ENCODE results near the gene ATP2B3. TPM values are rescaled to one million over a fixed set of nuclear protein-coding genes. Genes with fewer than 3 reads are reported as not detected.

Gene ATP2B3
- total and polyA plus RNA-seq, 7 experiments from 2014 or later, result not detected

DNA sequence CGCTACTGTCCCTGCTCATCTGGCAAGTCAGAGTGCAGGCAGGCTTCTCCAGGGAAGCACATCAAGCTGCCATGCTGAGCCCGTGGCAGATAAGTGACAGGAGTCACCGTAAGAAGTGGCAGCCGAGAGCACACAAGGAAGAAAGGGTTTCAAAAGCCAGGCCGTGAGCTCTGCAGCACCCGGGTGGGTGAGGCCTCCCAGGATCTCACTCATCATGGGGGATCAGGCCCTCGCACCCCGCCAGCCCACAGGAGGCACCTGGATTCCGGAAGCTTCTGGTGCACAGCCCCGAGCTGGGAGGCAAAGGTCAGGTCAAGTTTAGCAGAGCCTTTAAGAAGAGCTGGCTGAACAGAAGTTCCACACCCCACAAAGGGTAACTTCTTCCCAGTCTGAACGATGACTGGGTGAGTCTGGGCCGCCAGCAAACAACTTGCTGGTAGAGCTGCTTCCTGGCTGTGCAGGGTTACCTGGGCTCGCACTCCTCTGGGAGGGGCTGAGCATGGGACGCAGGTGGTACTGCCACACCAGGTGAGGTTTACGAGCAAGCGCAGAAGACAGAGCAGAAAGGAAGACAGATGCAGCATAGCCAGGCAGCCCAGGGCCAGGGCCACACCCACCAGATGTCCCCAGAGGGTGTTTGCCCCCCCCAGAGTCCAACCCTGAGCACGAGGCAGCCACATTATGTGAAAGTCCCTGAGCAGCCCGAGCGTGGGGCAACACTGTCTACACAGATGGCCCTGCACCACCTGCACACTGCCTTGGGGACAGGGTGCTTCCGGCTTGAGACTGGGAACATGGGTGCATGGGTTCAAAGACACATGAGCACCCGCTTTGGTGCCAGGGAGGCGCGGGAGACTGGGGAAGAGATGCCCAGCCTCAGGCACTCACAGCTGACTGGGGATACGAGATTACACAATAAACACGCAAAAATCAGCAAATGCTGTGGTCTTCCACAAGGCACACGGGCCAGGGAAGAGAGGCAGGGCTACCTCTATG, 73.8 kb downstream of the ATP2B3 start:
- intact Hi-C loops (cut with micrococcal nuclease), result loop anchor here in 1 of 2 donors (10.0 kb wide), 1 partner anchor 374 kb away; no protein-coding TSS in a partner anchor
- Mint-ChIP-seq H3K36me3 (peaks cover 0 to 24% (median 5%) of the 10 kb centered on the region in 5 donors), H3K4me3 (no peak overlapping the region), H3K27ac (no peak overlapping the region), H3K27me3 (no peaks in the 10 kb centered on the region), H3K4me1 (peaks cover 0 to 8% (median 6%) of the 10 kb centered on the region in 7 donors), H3K9me3 (no peaks in the 10 kb centered on the region)
- H3K4me1 ChIP-seq (ENCODE audit: control insufficient read depth in 2 of 2, insufficient read depth in 2 of 2, low read length in 2 of 2), result peaks cover 0 to 1% of the 10 kb centered on the region in 2 donors
- no peak for DNase-seq
- H3K4me3 ChIP-seq (ENCODE audit: low read length), result no peak overlapping the region
- H3K27ac ChIP-seq (ENCODE audit: low read depth, low read length), result no peak overlapping the region
- ATAC-seq, result no peak
- peaks cover 0 to 74% (median 4%) of the 10 kb centered on the region in 3 experiments for H3K36me3 ChIP-seq (ENCODE audit: control insufficient read depth in 2 of 3, insufficient read depth in 3 of 3, low read length in 3 of 3)
- H3K9me3 ChIP-seq (ENCODE audit: control insufficient read depth in 2 of 3, low read length in 3 of 3), result no peaks in the 10 kb centered on the region
- no peaks in the 10 kb centered on the region for H3K27me3 ChIP-seq (ENCODE audit: control insufficient read depth in 2 of 2, insufficient read depth in 2 of 2, low read length in 2 of 2)
- CTCF ChIA-PET, result no interaction called here
- POLR2A ChIA-PET, result no interaction called here

DNA sequence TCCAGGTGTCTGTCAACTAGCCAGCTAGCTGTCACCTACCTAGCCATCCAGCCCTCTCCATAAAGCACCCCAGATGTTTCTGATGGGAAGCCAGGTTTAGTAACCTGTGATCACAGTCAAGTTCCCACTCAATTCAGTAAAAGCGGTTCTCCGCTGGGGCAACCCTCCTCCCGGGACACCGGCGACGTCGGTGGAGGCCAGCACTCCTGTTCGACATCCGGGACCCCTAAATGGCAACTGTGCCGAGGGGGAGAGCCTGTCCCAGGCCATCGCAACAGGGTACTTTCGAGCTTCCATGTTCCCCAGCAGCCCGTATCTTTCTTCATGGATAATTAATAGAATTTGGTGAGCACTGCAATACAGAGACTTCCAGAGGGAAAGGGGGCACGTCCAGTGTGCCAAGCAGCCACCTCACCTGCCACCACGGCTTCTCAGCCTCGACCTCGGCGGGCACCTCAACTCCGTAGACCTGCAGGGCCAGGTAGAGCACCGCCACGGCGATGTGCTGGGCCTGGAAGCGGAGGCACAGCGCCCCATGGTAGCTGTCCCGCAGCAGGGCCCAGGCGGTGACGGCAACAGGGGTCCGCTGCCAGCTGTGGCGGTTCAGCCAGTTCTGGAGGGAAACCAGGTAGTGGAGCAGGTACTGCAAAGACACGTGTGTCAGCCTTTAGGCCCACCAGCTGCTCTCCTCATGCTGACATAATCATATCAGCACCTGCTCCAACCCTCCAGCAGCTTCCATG, 74.8 kb downstream of the ATP2B3 start:
- ChIA-PET CTCF (no interaction called here), POLR2A (interaction anchor here (1.6 kb wide), 1 partner anchor 9 kb away, joined by 5 read pairs; no protein-coding TSS in a partner anchor)
- H3K9me3 Mint-ChIP-seq, result no peaks in the 10 kb centered on the region
- no peak overlapping the region for H3K27ac Mint-ChIP-seq
- H3K27me3 Mint-ChIP-seq, result no peaks in the 10 kb centered on the region
- H3K36me3 Mint-ChIP-seq, result peaks cover 0 to 19% (median 5%) of the 10 kb centered on the region in 5 donors
- Histone ChIP-seq H3K4me3 (ENCODE audit: low read length) (no peak overlapping the region), H3K27me3 (ENCODE audit: control insufficient read depth in 2 of 2, insufficient read depth in 2 of 2, low read length in 2 of 2) (no peaks in the 10 kb centered on the region), H3K9me3 (ENCODE audit: control insufficient read depth in 2 of 3, low read length in 3 of 3) (no peaks in the 10 kb centered on the region), H3K36me3 (ENCODE audit: control insufficient read depth in 2 of 3, insufficient read depth in 3 of 3, low read length in 3 of 3) (peaks cover 0 to 72% (median 4%) of the 10 kb centered on the region in 3 experiments), H3K27ac (ENCODE audit: low read depth, low read length) (no peak overlapping the region), H3K4me1 (ENCODE audit: control insufficient read depth in 2 of 2, insufficient read depth in 2 of 2, low read length in 2 of 2) (peaks cover 8 to 9% of the 10 kb centered on the region in 2 donors)
- H3K4me3 Mint-ChIP-seq, result no peak overlapping the region
- intact Hi-C loops (cut with micrococcal nuclease), result loop anchor here in 1 of 2 donors (10.0 kb wide), 1 partner anchor 373 kb away; no protein-coding TSS in a partner anchor
- DNase-seq, result no peak
- ATAC-seq, result no peak
- H3K4me1 Mint-ChIP-seq, result peaks cover 7 to 17% (median 14%) of the 10 kb centered on the region in 7 donors

DNA sequence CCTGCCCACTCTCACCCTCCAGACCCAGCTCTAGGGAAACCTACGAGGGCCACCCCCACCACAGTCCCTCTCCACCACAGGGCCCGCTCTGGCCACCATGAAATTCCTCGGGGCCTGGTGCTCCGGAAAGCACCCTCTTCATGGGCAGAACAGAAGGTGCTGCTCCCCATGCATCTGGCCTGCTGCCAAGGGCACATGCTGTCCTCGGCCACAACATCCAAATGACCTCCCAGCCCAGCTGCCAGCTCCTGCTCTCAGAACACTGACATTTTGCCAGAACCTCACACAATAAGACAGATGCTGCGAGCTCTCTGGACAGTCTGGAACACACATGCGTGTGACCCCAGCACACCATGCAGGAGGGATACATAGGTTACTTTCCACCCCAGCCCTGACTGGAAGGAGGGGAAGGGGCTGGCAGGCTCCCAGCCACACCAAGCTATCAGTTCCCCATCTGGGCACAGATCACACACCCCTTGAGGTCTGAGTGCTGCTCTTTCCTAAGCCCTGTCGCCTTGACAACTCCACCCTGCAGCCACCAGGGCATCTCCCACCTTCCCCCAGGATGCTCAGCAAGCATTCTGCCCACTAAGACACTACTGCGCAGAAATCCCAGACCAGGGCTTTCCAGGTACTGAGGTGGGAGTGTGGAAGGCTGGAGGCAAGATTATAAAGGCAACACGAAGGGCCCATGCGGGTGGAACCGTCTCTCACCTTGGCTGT, 75.7 kb downstream of the ATP2B3 start:
- Mint-ChIP-seq H3K27ac (no peak overlapping the region), H3K27me3 (no peaks in the 10 kb centered on the region), H3K36me3 (peaks cover 0 to 19% (median 5%) of the 10 kb centered on the region in 5 donors), H3K4me3 (no peak overlapping the region), H3K9me3 (peaks cover 0 to 2% (median 0%) of the 10 kb centered on the region in 11 donors), H3K4me1 (peaks cover 15 to 25% (median 20%) of the 10 kb centered on the region in 7 donors)
- ATAC-seq, result no peak
- DNase-seq, result no peak
- Histone ChIP-seq H3K36me3 (ENCODE audit: control insufficient read depth in 2 of 3, insufficient read depth in 3 of 3, low read length in 3 of 3) (peaks cover 0 to 63% (median 4%) of the 10 kb centered on the region in 3 experiments), H3K9me3 (ENCODE audit: control insufficient read depth in 2 of 3, low read length in 3 of 3) (no peaks in the 10 kb centered on the region), H3K4me3 (ENCODE audit: low read length) (no peak overlapping the region), H3K27me3 (ENCODE audit: control insufficient read depth in 2 of 2, insufficient read depth in 2 of 2, low read length in 2 of 2) (no peaks in the 10 kb centered on the region), H3K4me1 (ENCODE audit: control insufficient read depth in 2 of 2, insufficient read depth in 2 of 2, low read length in 2 of 2) (peaks cover 9 to 15% of the 10 kb centered on the region in 2 donors), H3K27ac (ENCODE audit: low read depth, low read length) (no peak overlapping the region)
- ChIA-PET POLR2A (interaction anchor here (0.5 to 1.6 kb wide), 2 partner anchors 10 to 409 kb away, joined by 3 to 5 read pairs; no protein-coding TSS in a partner anchor), CTCF (interaction anchor here (0.6 kb wide), 1 partner anchor 54 kb away, joined by 3 read pairs; no protein-coding TSS in a partner anchor)
- intact Hi-C loops (cut with micrococcal nuclease), result loop anchor here in 1 of 2 donors (10.0 kb wide), 1 partner anchor 372 kb away; no protein-coding TSS in a partner anchor

DNA sequence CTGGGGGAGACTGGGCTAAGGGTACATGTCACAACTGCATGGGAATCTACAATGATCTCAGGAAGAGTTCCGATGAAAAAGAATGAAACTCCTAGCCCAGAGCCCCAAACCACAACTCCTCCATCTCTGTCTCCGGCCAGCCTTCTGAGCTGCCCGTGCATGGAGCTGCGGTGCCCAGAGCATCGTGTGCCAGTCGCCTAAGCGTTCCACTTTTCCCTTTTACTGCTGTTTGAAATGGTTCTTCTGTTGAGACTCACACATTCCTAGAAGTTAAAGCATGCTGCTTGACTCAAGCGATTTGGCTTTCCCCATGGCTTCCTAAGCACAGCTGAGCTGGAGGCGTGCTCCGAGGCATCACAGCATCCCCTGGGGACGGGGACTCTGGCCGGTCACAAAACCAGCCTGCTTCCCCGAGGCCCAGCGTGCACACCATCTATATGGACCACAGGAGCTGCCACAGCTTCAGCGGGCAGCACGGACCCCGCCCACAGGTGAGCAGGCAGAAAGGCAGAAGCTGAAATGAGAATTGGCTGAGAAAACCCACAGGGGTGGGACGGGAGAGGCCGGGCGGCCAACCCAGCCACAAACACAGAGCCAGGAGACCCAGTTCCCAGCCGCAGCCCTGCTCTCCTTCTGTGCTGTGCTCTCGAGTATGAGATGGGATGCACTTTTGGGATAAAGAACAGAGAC, 76.5 kb downstream of the ATP2B3 start:
- CTCF ChIA-PET, result no interaction called here
- Histone ChIP-seq H3K4me1 (ENCODE audit: control insufficient read depth in 2 of 2, insufficient read depth in 2 of 2, low read length in 2 of 2) (peaks cover 9 to 15% of the 10 kb centered on the region in 2 donors), H3K9me3 (ENCODE audit: control insufficient read depth in 2 of 3, low read length in 3 of 3) (no peaks in the 10 kb centered on the region), H3K27ac (ENCODE audit: low read depth, low read length) (no peak overlapping the region), H3K4me3 (ENCODE audit: low read length) (no peak overlapping the region), H3K36me3 (ENCODE audit: control insufficient read depth in 2 of 3, insufficient read depth in 3 of 3, low read length in 3 of 3) (peaks cover 0 to 55% (median 4%) of the 10 kb centered on the region in 3 experiments), H3K27me3 (ENCODE audit: control insufficient read depth in 2 of 2, insufficient read depth in 2 of 2, low read length in 2 of 2) (no peaks in the 10 kb centered on the region)
- intact Hi-C loops (cut with micrococcal nuclease), result loop anchor here in 1 of 2 donors (10.0 kb wide), 1 partner anchor 371 kb away; no protein-coding TSS in a partner anchor
- H3K9me3 Mint-ChIP-seq, result peaks cover 0 to 2% (median 0%) of the 10 kb centered on the region in 11 donors
- peaks cover 14 to 25% (median 20%) of the 10 kb centered on the region in 7 donors for H3K4me1 Mint-ChIP-seq
- ATAC-seq, result no peak
- no peak overlapping the region for H3K4me3 Mint-ChIP-seq
- H3K36me3 Mint-ChIP-seq, result peaks cover 0 to 19% (median 5%) of the 10 kb centered on the region in 5 donors
- DNase-seq, result no peak
- no peak overlapping the region for H3K27ac Mint-ChIP-seq
- POLR2A ChIA-PET, result interaction anchor here (1.6 kb wide), 1 partner anchor 11 kb away, joined by 5 read pairs; no protein-coding TSS in a partner anchor
- H3K27me3 Mint-ChIP-seq, result no peaks in the 10 kb centered on the region

- ATAC-seq, result no peak
- intact Hi-C loops (cut with micrococcal nuclease), result loop anchor here in 1 of 2 donors (5.0 to 10.0 kb wide), 3 partner anchors 33 to 653 kb away; no protein-coding TSS in a partner anchor
- POLR2A ChIA-PET, result interaction anchor here (1.0 kb wide), 1 partner anchor 10 kb away, joined by 3 read pairs; no protein-coding TSS in a partner anchor
- Mint-ChIP-seq H3K27ac (peak overlapping the region in 2 of 9 donors; percentile 56 to 67), H3K9me3 (peaks cover 0 to 3% (median 0%) of the 10 kb centered on the region in 11 donors), H3K27me3 (no peaks in the 10 kb centered on the region), H3K4me3 (no peak overlapping the region), H3K36me3 (peaks cover 0 to 19% (median 5%) of the 10 kb centered on the region in 5 donors), H3K4me1 (peaks cover 21 to 33% (median 28%) of the 10 kb centered on the region in 7 donors)
- Histone ChIP-seq H3K36me3 (ENCODE audit: control insufficient read depth in 2 of 3, insufficient read depth in 3 of 3, low read length in 3 of 3) (peaks cover 0 to 49% (median 4%) of the 10 kb centered on the region in 3 experiments), H3K27me3 (ENCODE audit: control insufficient read depth in 2 of 2, insufficient read depth in 2 of 2, low read length in 2 of 2) (no peaks in the 10 kb centered on the region), H3K4me3 (ENCODE audit: low read length) (no peak overlapping the region), H3K4me1 (ENCODE audit: control insufficient read depth in 2 of 2, insufficient read depth in 2 of 2, low read length in 2 of 2) (peaks cover 12 to 19% of the 10 kb centered on the region in 2 donors), H3K9me3 (ENCODE audit: control insufficient read depth in 2 of 3, low read length in 3 of 3) (no peaks in the 10 kb centered on the region), H3K27ac (ENCODE audit: low read depth, low read length) (no peak overlapping the region)
- CTCF ChIA-PET, result no interaction called here
- no peak for DNase-seq
These were observed 77.9 kb downstream of the ATP2B3 start for GRCh38 chrX:153595387-153595786.

Measured in naive thymus-derived CD4-positive, alpha-beta T cell (primary cell).